ENCODE measurements around the gene ABHD17C. TPM values are rescaled to one million over a fixed set of nuclear protein-coding genes. Genes with fewer than 3 reads are reported as not detected.

Gene ABHD17C
- total RNA-seq, 2 experiments from 2014 or later: 0.47 to 0.70 TPM

DNA sequence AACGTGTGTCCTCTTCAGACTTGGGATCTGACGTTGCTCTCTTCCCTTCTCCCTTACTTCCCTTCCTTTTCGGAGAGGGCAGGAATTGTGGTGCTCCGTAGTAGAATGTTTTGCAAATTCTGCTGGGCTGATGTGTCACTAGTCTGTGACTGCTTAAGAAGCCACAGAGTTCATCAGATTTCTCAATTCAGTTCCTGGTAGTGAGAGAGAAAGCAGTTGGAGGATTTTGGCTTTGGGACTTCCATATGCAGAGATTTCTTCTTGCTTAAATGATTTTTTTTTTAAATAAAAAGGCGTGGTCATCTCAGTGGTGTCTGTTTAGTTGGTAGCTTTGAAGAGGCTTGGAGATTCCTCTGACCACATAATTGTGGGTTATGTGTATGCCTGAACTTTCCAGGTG lies 94.2 kb downstream of the ABHD17C start:
- Histone ChIP-seq H3K27ac (ENCODE audit: low read depth, low read length, poor library complexity, severe bottlenecking) (no peak overlapping the region), H3K9me2 (ENCODE audit: insufficient read depth, low read length) (no peaks in the 10 kb centered on the region), H3K9me3 (ENCODE audit: low read length) (no peaks in the 10 kb centered on the region), H3K4me2 (ENCODE audit: low read length) (no peak overlapping the region), H3K79me2 (ENCODE audit: insufficient read depth, low read depth, low read length) (no peaks in the 10 kb centered on the region), H3K4me3 (ENCODE audit: low read depth, low read length, poor library complexity, severe bottlenecking) (no peak overlapping the region), H2AFZ (ENCODE audit: low read length) (no peak overlapping the region), H3K36me3 (ENCODE audit: insufficient read depth, low read length) (no peaks in the 10 kb centered on the region), H3K4me1 (ENCODE audit: insufficient read depth, low read length, poor library complexity, severe bottlenecking) (no peaks in the 10 kb centered on the region), H4K20me1 (ENCODE audit: insufficient read depth, low read length) (no peaks in the 10 kb centered on the region)
- ChIA-PET CTCF (ENCODE audit: unreplicated experiment) (no interaction called here), POLR2A (interaction anchor here (0.6 kb wide), 1 partner anchor 85 kb away, joined by 3 read pairs; no protein-coding TSS in a partner anchor)
- no peak for DNase-seq (ENCODE audit: low spot score)
- TF ChIP-seq, protein P1, sequence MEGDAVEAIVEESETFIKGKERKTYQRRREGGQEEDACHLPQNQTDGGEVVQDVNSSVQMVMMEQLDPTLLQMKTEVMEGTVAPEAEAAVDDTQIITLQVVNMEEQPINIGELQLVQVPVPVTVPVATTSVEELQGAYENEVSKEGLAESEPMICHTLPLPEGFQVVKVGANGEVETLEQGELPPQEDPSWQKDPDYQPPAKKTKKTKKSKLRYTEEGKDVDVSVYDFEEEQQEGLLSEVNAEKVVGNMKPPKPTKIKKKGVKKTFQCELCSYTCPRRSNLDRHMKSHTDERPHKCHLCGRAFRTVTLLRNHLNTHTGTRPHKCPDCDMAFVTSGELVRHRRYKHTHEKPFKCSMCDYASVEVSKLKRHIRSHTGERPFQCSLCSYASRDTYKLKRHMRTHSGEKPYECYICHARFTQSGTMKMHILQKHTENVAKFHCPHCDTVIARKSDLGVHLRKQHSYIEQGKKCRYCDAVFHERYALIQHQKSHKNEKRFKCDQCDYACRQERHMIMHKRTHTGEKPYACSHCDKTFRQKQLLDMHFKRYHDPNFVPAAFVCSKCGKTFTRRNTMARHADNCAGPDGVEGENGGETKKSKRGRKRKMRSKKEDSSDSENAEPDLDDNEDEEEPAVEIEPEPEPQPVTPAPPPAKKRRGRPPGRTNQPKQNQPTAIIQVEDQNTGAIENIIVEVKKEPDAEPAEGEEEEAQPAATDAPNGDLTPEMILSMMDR (conservative IDR thresholded peaks at IDR 0.05; ENCODE audit: low read length): no peak
- TF ChIP-seq EZH2phosphoT487 (IDR thresholded peaks at IDR 0.05; ENCODE audit: borderline replicate concordance, low read depth, low read length): no peak
- no TSS peak for BruUV-seq (replicated peaks)
- intact Hi-C loops (cut with micrococcal nuclease; ENCODE audit: unreplicated experiment): no loop called here

DNA sequence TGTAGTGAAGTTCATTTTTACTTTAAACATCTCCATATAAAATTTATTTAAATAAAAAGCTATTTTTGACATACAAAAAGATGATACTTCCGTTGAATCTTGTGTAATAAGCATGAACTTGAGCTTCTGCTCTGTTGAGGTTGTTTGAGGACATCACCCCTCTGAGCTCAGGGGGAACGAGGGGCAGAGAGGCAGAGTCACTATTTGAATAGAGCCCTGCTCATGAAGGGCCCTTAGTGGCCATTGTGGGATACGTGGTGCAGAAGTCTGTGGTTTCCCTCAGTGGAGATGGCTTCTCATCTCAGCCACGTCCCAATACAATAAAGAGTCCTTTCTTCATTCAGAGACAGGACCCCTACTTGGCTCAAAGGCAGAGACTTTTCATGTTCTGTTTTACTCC lies 94.7 kb downstream of the ABHD17C start:
- Histone ChIP-seq H3K9me3 (ENCODE audit: low read length) (no peaks in the 10 kb centered on the region), H3K4me1 (ENCODE audit: insufficient read depth, low read length, poor library complexity, severe bottlenecking) (no peaks in the 10 kb centered on the region), H3K36me3 (ENCODE audit: insufficient read depth, low read length) (no peaks in the 10 kb centered on the region), H3K79me2 (ENCODE audit: insufficient read depth, low read depth, low read length) (no peaks in the 10 kb centered on the region), H3K9me2 (ENCODE audit: insufficient read depth, low read length) (no peaks in the 10 kb centered on the region), H3K4me2 (ENCODE audit: low read length) (no peak overlapping the region), H3K27ac (ENCODE audit: low read depth, low read length, poor library complexity, severe bottlenecking) (no peak overlapping the region), H3K4me3 (ENCODE audit: low read depth, low read length, poor library complexity, severe bottlenecking) (no peak overlapping the region), H2AFZ (ENCODE audit: low read length) (no peak overlapping the region), H4K20me1 (ENCODE audit: insufficient read depth, low read length) (no peaks in the 10 kb centered on the region)
- intact Hi-C loops (cut with micrococcal nuclease; ENCODE audit: unreplicated experiment): no loop called here
- DNase-seq (ENCODE audit: low spot score): no peak
- CTCF ChIA-PET (ENCODE audit: unreplicated experiment): no interaction called here
- TF ChIP-seq, protein P1 (conservative IDR thresholded peaks at IDR 0.05; ENCODE audit: low read length): no peak
- TF ChIP-seq EZH2phosphoT487 (IDR thresholded peaks at IDR 0.05; ENCODE audit: borderline replicate concordance, low read depth, low read length): no peak
- no TSS peak for BruUV-seq (replicated peaks)
- POLR2A ChIA-PET: interaction anchor here (0.6 kb wide), 1 partner anchor 84 kb away, joined by 3 read pairs; no protein-coding TSS in a partner anchor

DNA sequence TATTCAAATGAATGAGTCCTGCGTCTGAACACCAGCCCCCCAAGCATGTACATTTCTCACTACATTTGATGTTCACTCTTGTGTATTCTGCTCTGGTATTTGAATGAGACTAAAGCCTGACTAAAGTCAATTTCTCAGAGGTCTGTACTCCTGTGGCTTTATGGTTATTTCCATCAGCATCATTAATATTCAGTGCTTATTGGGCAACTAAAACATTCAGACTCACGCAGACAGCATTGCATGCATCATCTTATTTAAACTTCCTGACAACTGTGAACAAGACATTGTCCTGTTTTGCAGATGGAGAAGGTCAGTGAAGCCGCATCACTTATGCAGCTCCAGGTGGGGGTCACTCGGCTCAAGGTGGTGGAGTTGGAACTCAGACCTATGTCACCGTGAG lies 95.1 kb downstream of the ABHD17C start:
- Histone ChIP-seq H3K9me2 (ENCODE audit: insufficient read depth, low read length) (no peaks in the 10 kb centered on the region), H3K27ac (ENCODE audit: low read depth, low read length, poor library complexity, severe bottlenecking) (no peak overlapping the region), H3K4me1 (ENCODE audit: insufficient read depth, low read length, poor library complexity, severe bottlenecking) (no peaks in the 10 kb centered on the region), H4K20me1 (ENCODE audit: insufficient read depth, low read length) (no peaks in the 10 kb centered on the region), H3K9me3 (ENCODE audit: low read length) (no peaks in the 10 kb centered on the region), H2AFZ (ENCODE audit: low read length) (no peak overlapping the region), H3K4me3 (ENCODE audit: low read depth, low read length, poor library complexity, severe bottlenecking) (no peak overlapping the region), H3K4me2 (ENCODE audit: low read length) (no peak overlapping the region), H3K36me3 (ENCODE audit: insufficient read depth, low read length) (no peaks in the 10 kb centered on the region), H3K79me2 (ENCODE audit: insufficient read depth, low read depth, low read length) (no peaks in the 10 kb centered on the region)
- no peak for DNase-seq (ENCODE audit: low spot score)
- intact Hi-C loops (cut with micrococcal nuclease; ENCODE audit: unreplicated experiment): no loop called here
- TF ChIP-seq EZH2phosphoT487 (IDR thresholded peaks at IDR 0.05; ENCODE audit: borderline replicate concordance, low read depth, low read length): no peak
- TF ChIP-seq, protein P1 (conservative IDR thresholded peaks at IDR 0.05; ENCODE audit: low read length): no peak
- BruUV-seq (replicated peaks): no TSS peak
- POLR2A ChIA-PET: no interaction called here
- CTCF ChIA-PET (ENCODE audit: unreplicated experiment): no interaction called here
